GM21390 (cell line): ENCODE results near the gene KCNH5.

ENCODE experiments used
- ATAC-seq: cut with Tn5 transposase; IDR thresholded peaks from one replicate; pipeline ENCODE4 v1.9.1; 2021; ENCODE audit not compliant: unreplicated experiment

The KCNH5 gene, protein sequence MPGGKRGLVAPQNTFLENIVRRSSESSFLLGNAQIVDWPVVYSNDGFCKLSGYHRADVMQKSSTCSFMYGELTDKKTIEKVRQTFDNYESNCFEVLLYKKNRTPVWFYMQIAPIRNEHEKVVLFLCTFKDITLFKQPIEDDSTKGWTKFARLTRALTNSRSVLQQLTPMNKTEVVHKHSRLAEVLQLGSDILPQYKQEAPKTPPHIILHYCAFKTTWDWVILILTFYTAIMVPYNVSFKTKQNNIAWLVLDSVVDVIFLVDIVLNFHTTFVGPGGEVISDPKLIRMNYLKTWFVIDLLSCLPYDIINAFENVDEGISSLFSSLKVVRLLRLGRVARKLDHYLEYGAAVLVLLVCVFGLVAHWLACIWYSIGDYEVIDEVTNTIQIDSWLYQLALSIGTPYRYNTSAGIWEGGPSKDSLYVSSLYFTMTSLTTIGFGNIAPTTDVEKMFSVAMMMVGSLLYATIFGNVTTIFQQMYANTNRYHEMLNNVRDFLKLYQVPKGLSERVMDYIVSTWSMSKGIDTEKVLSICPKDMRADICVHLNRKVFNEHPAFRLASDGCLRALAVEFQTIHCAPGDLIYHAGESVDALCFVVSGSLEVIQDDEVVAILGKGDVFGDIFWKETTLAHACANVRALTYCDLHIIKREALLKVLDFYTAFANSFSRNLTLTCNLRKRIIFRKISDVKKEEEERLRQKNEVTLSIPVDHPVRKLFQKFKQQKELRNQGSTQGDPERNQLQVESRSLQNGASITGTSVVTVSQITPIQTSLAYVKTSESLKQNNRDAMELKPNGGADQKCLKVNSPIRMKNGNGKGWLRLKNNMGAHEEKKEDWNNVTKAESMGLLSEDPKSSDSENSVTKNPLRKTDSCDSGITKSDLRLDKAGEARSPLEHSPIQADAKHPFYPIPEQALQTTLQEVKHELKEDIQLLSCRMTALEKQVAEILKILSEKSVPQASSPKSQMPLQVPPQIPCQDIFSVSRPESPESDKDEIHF

DNA sequence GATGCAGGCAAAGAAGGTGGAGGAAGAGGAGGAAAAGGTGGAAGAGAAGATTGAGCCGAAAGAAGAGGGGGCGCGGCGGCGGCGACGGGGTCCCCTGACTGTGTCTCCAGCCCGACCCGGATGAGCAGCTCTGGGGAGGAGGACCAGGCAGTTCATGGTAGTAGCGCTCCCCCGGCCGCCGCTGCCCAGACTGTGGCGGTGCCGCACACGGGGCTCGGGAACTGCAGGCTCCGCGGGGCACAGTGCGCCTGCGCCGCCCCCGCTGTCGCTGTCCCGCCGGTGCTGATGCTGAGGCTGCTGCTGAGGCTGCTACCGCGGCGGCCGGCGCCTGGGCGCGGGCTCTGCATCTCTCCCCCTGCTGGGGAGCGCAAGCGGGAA lies at the start of gene KCNH5:
Gene KCNH5, minus strand, starts transcription at position 225 of the 378 bp plus-strand sequence. CDS start 272 bp downstream, outside the sequence.
- no peak for ATAC-seq

DNA sequence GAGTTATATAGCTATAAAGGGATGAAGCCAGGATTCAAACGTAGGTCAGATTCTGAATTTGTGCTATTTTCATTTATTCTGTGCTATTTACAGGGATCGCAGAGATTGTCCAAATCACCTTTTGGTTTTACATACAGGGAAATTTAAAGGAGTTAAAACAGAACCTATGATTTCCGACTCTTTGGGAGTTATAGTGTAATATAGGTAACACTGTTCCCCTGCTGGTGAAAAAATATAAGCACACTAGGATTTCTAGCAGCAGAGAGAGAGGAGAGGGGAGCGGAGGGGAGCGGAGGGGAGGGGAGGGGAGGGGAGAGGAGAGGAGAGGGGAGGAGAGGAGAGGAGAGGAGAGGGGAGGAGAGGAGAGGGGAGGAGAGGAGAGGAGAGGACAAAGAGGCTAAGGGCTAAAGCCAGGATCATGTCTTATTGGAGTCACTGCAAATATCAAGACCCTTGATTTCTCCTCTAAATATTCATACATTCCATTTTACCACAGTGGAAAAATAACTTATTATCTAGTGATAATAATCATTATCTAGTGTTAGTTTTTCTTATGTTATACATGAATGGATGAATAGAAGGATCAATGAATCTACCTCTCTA lies 46.2 kb upstream of the KCNH5 start:
- ATAC-seq = no peak

GRCh38 chr14:63088865-63089264 lies 43.6 kb upstream of the KCNH5 start:
- no peak for ATAC-seq

- ATAC-seq = no peak
Observed at GRCh38 chr14:63078569-63078968, 33.3 kb upstream of the KCNH5 start.

DNA sequence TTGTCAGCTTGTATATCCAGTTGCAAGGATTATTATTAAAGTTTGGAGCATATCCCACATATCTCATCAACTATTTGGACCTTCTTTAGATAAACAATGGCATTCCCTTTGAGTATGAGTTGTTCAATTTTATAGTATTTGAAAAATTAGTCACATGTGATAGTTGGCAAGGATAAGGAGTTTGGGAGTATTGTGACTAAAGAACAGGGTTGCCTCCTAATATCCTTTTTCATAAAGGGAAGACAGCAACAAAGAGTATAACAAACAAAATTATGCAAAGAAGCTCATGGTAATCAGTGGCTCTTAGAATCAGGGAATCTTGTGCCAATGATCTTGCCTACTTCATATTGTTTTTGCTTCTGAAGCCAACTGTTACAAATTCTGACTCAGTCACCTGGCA lies 31.2 kb upstream of the KCNH5 start:
- no peak for ATAC-seq

GRCh38 chr14:63055631-63056030 lies 10.4 kb upstream of the KCNH5 start:
- ATAC-seq = no peak

- no peak for ATAC-seq
Observed at GRCh38 chr14:63051992-63052391, 6.7 kb upstream of the KCNH5 start.

DNA sequence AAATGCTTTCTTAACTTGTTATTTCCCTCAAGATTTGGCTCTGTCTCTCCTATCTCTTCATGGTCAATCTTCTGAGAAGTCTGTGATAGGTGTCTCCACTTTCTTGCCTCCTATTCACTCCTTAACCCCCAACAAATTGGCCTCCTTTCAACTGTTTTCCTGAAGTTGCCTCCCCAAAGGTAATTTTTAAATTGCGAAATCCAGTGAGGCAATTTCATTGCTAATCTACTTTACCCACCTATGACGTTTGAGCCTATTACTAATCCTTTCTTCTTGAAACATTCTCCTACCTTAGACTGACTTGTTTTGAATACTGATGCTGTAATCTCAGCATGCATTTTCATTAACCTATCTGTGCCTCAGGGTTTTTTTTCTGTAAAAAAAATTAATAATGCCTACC lies 6.0 kb upstream of the KCNH5 start:
- no peak for ATAC-seq

DNA sequence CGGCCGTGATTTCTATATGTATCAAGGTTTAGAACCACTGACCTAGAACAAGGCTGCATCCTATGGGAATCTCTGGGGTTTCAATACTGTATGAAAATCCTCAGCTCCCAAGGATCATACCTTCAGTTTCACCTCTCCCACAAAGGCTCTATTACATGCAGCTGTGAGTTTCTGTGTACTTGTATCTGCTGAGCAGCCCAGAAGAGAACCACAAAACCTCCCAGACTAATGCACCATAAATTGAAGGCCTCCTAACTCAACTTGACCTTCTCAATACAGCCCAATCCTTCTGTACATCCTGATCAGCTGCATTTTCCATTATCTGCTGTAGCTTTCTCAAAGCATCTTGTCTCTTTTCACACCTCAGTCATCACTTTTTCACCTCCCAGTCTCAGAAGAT lies 5.4 kb upstream of the KCNH5 start:
- no peak for ATAC-seq

GRCh38 chr14:63046339-63047268 lies 1.3 kb upstream of the KCNH5 start:
- ATAC-seq = no peak

- ATAC-seq = no peak
Observed at GRCh38 chr14:63045612-63046320, 508 bp upstream of the KCNH5 start.

DNA sequence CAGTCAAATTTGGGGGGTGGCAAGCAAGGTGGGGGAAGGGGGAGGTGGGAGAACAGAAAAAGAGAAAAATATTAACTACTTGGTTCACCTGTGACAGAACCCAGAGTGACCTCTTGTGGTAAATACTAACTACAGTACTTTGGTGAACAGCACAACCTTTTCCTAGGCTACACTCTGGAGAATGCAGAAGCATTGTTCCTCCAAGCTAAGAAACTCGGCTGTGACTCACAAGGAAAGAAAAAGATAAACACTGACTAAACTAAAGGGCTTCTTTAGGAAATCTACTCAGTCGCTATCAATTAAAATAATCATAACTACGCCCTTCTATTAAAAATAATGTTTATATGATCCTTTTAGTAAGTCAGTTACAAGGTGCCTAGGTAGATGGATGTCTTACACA lies 5.4 kb downstream of the KCNH5 start:
- no peak for ATAC-seq

- no peak for ATAC-seq
Observed at GRCh38 chr14:63032641-63033040, 12.6 kb downstream of the KCNH5 start.

- ATAC-seq = no peak
Observed at GRCh38 chr14:63032076-63032475, 13.2 kb downstream of the KCNH5 start.

GRCh38 chr14:63030113-63030512 lies 15.1 kb downstream of the KCNH5 start:
- no peak for ATAC-seq

DNA sequence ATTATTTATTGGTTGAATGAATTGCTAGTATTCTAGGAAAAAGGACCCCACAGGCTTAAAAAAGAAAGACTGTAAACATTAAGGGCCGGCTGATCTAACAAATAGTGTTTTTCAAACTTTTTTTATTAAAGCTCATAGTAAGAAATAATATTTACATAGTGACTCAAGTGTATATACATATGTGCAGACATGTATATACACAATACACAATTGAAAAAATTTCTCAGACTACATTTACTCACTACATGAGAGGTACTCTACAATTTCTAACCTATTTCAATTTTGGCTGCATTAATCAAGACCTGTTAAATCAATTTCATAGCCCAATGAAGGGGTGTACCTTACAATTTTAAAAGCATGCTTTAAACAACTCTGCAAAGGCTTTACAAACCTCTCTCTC lies 17.5 kb downstream of the KCNH5 start:
- no peak for ATAC-seq

DNA sequence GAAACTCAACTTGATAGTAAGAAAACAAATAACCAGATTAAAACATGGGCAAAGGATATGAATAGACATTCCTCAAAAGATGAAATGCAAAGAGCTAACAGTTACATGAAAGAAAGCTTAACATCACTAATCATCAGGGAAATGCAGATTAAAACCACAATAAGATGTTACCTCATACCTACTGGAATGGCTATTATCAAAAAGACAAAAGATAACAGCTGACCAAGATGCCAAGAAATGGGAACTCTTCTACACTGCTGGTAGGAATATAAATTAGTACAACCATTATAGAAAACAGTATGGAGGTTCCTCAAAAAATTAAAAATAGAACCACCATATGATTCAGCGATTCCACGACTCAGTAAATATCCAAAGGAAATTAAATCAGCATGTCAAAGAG lies 18.8 kb downstream of the KCNH5 start:
- ATAC-seq = no peak

DNA sequence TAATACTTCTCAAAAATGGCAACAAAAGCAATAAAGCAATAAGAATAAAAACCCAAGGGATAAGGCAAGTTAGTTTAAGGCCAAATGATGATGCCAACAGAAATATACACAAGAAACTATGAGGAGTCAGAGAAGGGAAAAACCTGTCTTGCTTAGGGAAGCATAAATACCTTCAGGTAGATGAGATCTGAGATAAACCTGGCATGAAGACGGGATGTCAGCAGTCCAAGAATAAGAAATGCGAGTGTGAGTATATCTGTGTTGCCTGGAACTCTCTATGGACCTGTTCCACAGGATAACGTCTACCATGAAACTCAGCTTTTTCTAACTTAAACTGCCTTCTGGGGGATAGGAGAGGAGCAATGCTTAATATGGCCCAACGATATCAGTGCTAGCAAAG lies 30.6 kb downstream of the KCNH5 start:
- no peak for ATAC-seq

DNA sequence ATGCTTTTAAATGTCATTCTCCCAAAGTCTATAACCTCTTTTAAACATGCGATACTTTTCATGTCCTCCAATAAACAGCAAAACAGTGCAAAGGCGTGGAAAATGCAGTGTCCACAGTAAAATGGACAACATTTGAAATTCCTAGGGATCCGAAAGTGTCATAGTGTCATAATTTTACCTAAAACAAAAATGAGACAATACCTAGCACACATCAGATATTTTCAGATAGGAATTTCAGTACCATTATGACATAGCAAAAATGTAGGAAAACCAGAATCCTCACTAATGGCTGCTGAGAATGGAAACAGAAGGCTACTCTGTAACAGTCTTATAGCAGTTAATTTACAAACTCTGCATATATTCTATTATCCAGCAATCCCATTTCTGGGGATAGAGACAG lies 33.1 kb downstream of the KCNH5 start:
- no peak for ATAC-seq

GRCh38 chr14:63011623-63012022 lies 33.6 kb downstream of the KCNH5 start:
- no peak for ATAC-seq
